Superior temporal gyrus (tissue), 1 donor: ENCODE data around the gene SERPINA6.
"Not testable (repeated sequence)": the region's sequence is repeated elsewhere in the genome, so short reads cannot be mapped to it uniquely, and the experiment has no call there.

Source experiments
- DNase-seq: peaks from one replicate; pipeline ENCODE4 v3.0.0-alpha.2; 2016; ENCODE audit errors: extremely low spot score

The SERPINA6 gene

DNA sequence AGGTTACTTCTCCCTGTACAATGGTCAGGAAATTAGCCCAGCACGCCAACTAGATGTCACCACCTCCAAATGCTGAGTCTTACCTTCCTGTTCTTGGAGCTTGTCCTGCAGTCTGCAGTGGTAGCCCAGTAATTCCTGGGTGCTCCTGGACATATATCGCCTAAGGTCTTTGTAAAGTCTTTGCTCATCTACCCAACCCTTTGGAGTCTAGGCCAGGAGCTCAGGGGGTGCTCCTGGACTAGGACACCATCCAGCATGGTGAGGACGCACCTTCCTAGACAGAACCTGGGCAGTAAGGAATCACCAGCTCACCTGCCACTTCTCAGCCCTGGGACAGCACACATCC lies 30.6 kb downstream of the SERPINA6 start:
- no peak for DNase-seq

DNA sequence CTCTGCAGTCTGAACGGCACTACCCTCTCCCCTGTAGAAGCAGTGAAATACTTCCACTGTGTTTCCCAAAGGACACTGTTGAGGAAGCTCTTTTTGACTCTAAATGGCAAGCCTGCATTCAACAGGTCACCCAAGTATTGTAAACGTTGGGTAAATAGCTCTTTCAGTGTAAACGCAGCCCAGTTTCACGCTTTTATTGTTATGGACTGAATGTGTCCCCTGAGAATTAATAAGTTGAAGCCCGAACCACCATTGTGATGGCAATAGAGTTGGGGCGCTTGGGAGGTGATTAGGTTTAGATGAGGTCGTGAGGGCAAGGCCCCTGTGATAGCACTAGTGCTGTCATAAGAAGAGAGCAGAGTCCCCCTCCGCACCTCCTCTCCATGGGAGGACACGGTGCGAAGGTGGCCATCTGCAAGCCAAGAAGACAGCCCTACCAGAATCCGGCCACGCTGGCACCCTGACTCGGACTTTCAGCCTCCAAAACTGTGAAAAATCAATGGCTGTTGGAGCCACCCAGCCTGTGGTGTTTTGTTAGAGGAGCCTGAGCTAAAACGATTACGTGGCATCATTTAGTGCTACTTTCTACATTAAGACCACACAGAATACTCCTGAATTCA lies 31.1 kb downstream of the SERPINA6 start:
- DNase-seq = no peak

DNA sequence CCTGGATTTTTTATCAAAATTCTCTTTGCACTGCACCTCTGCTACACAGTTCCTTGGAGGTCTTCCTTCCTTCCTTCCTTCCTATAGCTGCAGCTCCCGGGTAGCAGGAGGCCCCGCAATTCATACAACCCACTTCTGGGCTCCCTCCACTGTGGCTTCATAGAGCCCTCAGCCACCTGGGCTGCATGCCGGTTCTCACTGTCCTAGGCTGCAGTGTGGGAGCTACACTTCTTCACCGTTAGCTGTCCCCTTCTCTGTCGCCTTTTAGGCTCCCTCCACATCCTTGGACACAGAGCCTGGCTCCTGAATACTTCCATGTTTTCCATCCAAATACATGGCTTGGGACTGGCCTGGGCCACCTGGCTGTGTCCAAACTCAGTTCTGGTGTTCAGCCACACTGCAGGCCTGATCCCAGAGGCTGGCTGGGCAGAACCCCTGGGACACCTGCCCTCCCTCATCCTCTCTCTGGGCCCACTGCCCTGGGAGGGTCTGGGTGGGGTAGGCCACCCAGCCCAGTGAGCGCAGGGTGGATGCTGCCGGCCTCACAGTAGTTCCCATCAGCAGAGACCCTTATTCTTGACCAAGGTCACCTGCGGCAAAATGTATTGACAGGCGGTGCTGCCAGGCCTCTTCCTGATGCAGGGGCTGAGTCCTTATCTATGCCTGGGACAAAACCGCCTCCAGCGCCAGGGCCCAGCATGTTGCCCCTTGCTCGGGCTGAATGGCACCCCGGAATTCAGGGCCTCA lies 31.8 kb downstream of the SERPINA6 start:
- DNase-seq = no peak

DNA sequence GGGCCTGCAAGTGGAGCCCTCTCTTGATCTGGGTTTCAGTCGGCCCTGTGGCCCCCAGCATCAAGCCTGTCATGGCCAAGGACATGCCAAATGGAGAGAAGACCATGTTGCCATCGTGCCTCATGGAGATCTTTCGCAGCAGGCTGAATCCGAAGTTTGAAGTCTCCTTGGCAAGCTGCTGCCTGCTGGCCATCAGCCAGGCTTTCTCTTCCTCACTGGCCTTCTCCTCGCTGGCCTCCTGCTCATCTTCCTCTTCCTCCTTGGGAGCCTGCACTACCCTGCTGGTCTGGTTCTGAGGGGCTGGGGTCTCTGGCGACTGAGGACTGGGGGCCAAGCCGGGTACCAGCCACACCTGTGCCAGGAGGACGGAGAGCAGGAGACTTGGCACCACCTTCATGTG lies 32.9 kb downstream of the SERPINA6 start:
- no peak for DNase-seq

DNA sequence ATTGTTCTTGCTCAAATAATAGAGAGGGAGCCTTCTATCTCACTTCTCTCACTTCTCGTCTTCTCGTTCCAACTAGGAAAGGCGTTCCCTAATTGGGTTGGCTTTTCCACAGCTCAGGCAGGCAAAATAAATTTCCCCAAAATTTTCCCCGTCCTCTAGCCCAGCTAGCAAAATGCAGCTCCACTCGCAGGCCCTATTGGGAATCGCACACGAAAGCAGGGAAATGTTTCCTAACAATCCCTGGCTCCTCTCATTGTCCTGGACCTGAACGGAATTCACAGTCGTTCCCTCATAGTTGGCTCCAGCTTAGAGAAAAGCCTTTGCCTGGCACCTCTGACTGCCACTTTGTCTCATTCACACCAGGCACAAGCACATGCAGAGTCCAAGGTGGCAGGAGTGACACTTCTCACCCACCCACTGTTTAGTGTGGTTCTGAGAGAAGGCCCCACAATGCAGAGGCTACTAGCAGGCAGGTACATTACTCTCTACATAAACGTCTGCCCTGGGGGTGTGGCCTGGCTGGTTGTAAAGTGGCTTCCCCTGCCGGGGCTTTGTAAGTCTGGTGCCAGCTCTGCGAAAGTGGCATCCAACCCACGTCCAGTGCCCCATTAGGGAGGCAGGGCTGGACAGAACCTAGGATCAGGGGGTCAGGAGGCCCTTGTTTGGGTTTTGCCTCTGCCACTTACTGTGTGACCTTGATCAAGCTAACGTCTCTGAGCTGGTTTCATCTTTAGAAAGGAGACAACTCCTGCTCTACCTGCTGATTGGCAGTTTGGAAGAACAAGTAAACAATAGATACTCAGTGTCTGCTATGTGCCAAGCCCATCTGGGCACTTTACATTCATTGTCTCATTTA lies 34.3 kb downstream of the SERPINA6 start:
- DNase-seq = no peak

DNA sequence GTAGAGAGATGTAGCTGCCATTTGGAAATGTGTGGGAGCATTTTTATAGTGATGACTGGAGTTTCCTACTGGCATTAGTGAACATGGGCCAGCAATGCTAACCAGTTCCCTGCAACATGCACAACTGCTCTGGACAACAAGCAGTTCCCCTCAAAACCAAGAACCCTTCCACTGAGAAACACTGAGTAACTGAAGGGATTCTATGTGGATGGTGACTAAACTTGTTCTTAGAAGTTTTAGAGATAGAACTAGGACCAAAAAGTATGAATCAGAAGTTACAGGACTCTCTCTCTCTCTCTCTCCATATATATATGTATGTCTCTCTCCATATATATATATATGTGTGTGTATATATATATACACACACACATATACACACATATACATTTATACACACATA lies 38.0 kb downstream of the SERPINA6 start:
- no peak for DNase-seq

DNA sequence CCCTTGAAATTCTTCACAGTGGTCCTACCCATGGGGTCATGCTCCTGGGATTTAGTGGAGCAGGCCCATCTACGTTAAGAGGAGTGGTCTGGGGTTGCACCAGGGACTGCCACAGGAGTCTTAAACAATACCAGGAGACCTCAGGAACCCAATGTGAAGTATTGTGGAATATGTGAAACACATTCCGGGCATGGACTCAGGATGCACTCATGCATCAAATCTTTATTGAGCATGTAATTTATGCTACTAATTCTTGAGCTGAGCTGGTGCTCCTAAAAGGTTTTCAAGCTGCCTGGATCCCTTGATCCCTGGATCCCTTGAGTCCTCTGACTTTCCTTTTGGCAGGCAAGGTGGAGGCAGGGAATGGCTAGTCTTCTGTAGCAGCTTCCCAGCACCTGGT lies 38.9 kb downstream of the SERPINA6 start:
- no peak for DNase-seq

DNA sequence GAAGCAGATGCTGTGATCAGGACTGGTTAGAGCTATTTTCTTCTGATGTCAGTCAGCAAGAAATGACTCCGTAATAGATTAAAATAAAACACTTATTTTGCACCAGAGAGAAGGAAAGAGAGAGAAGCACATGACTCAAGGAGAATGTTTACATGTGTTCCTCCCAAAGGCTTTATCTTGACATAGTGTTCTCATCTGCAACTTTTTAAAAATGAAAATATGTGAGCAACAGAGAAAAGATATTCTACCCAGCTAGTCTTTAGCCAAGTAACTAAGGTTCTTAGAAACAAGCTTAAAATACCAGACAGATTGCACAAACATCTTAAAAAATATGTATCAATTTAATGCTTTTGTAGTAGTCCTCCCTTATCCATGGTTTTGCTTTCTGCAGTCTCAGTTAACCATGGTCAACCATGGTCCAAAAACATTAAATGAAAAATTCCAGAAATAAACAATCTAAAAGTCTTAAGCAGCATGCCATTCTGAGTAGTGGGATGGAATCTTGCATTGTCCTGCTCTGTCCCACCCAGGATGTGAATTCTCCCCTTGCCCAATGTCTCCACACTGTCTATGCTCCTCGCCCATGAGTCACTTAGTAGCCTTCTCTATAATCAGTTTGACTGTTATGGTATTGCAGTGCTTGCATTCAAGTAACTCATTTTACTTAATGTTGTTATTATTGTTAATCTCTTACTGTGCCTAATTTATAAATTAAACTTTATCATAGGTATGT lies 40.0 kb downstream of the SERPINA6 start:
- no peak for DNase-seq

DNA sequence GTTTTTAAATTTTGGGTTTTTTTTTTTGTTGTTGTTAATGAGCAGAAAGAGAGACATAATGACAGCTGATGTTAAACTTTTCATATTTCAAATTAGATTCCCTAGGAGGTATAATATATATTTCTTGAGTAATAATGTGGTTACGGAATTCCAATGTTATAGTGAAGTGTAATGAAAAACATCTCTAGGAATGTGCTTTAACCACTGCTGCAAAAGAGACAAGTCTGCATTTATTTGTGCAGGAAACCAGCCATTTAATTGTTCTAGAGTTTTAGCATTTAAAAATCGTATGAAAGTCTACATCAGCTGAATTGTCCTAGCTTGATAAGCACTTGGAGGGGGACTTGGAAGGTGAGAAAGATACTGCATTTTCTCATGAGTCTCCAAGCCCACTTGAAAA lies 44.4 kb downstream of the SERPINA6 start:
- DNase-seq = no peak

DNA sequence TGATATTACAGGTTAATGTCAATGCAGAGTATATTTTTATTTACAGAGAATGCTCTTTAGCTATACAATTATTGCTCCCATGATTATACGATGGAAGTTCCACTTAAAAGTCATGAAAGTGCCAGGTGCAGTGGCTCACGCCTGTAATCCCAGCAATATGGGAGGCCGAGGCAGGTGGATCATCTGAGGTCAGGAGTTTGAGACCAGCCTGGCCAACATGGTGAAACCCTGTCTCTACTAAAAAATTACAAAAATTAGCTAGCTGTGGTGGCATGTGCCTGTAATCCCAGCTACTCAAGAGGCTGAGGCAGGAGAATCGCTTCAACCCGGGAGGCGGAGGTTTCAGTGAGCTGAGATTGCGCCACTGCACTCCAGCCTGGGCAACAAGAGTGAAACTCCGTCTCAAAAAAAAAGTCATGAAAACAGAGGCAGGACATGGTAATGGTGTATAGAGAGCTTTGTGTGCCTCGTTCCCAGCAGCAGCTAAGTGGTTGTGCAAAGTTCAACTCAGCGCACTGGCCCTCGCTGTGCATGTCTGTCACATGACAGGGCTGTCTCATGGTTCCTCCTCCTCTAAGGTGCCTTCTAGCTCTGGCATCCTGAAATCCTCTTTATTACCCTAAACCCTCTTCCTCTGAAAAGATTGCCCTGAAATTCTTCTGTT lies 46.1 kb downstream of the SERPINA6 start:
- DNase-seq = not testable (repeated sequence)

DNA sequence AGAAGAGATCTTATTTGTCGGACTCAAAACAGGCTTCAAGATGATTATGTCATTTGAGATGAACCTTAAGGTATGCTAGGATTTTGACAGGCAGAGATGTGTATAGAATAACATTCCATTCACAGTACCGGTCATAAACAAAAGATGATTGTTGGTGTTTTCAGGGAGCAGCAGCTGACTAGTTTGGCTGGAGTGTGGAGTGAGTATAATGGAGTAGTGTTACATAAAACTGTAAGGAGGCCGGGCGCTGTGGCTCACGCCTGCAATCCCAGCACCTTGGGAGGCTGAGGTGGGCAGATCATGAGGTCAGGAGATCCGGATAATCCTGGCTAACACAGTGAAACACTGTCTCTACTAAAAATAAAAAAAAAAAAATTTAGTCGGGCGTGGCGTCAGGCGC lies 54.0 kb downstream of the SERPINA6 start:
- DNase-seq = peak; percentile 83

DNA sequence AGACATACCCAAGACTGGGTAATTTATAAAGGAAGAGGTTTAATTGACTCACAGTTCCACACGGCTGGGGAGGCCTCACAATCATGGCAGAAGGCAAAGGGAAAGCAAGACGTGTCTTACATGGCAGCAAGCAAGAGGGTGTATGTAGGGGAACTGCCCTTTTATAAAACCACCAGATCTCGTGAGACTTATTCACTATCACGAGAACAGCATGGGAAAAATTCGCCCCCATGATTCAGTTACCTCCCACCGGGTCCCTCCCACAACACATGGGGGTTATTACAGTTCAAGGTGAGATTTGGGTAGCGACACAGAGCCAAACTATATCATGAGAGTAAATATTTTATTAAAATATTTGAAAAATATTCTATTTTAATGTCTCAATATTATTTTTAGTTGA lies 54.6 kb downstream of the SERPINA6 start:
- DNase-seq = not testable (repeated sequence)

DNA sequence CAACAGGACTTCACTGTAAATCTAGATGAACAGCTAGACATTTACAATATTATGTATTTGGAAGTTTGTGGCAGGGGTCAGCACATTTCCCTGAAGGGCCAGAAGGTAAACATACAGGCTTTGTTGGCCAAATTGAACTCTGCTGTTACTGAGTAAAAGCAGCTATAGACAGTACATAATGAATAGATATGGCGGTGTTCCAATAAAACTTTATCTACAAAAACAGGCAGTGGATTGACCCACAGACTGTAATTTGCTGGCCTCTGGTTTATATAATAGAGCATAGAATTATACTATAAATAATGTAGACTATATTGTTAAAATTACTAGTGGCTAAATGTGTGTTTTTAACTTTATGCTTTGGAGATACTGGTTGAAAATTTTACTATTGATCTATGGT lies 55.8 kb downstream of the SERPINA6 start:
- DNase-seq = no peak

DNA sequence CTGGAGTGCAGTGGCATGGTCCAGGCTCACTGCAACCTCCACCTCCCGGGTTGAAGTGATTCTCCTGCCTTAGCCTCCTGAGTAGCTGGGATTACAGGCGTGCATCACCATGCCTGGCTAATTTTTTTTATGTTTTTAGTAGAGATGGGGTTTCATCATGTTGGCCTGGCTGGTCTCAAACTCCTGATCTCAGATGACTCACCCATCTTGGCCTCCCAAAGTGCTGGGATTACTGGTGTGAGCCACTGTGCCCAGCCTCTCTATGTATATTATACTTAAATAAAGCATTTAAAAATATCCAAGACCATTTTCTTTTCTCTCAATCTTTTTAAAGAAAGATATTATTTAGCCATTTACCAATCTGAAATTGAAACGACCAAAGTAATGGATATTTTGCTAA lies 58.9 kb downstream of the SERPINA6 start:
- DNase-seq = not testable (repeated sequence)
